Astrocyte (in vitro differentiated cells and primary cell): ENCODE results near the gene LSP1. TPM values are rescaled to one million over a fixed set of nuclear protein-coding genes. Genes with fewer than 3 reads are reported as not detected.

Experiments
- DNase-seq: peaks from one replicate; pipeline ENCODE4 v3.0.0-alpha.2; 2010; ENCODE audit warnings: low read depth
- FAIRE-seq: peaks from 2 replicates; lab custom pipeline; 2011; peaks lifted over from hg19 to GRCh38; lab: Jason Lieb, UNC
- H2AFZ ChIP-seq: 2 replicates; pipeline ENCODE4 v1.6.0; 2012; ENCODE audit warnings: low read depth, low read length, inconsistent platforms
- H3K27ac ChIP-seq: 2 replicates; pipeline ENCODE4 v1.5.1; 2011; ENCODE audit warnings: low read depth, low read length, inconsistent platforms
- H3K27me3 ChIP-seq: 2 replicates; pipeline ENCODE4 v1.6.0; 2011; ENCODE audit warnings: low read length, inconsistent platforms; ENCODE audit not compliant: insufficient read depth
- H3K36me3 ChIP-seq: 2 replicates; pipeline ENCODE4 v1.5.1; 2011; ENCODE audit warnings: low read length, inconsistent platforms; ENCODE audit not compliant: insufficient read depth
- H3K4me1 ChIP-seq: 2 replicates; pipeline ENCODE4 v1.5.1; 2011; ENCODE audit warnings: low read length, inconsistent platforms; ENCODE audit not compliant: insufficient read depth
- H3K4me2 ChIP-seq: 2 replicates; pipeline ENCODE4 v1.6.0; 2012; ENCODE audit warnings: low read length, inconsistent platforms
- H3K4me3 ChIP-seq: 2 replicates; pipeline ENCODE4 v1.5.1; 2011; ENCODE audit warnings: low read depth, mild to moderate bottlenecking, low read length, inconsistent platforms; ENCODE audit not compliant: insufficient read depth
- H3K79me2 ChIP-seq: 2 replicates; pipeline ENCODE4 v1.6.0; 2012; ENCODE audit warnings: mild to moderate bottlenecking, low read length, inconsistent platforms; ENCODE audit not compliant: insufficient read depth
- H3K9ac ChIP-seq: 2 replicates; pipeline ENCODE4 v1.6.0; 2012; ENCODE audit warnings: mild to moderate bottlenecking, low read length, inconsistent platforms
- H3K9me3 ChIP-seq: 2 replicates; pipeline ENCODE4 v1.5.1; 2012; ENCODE audit warnings: low read depth, mild to moderate bottlenecking, low read length, inconsistent platforms; ENCODE audit not compliant: insufficient read depth
- H4K20me1 ChIP-seq: 2 replicates; pipeline ENCODE4 v1.6.0; 2012; ENCODE audit warnings: low read length, inconsistent platforms; ENCODE audit not compliant: insufficient read depth
- H3K27ac Mint-ChIP-seq: one replicate; pipeline ENCODE4 v1.8.0; 2021; ENCODE audit warnings: mild to moderate bottlenecking, mixed read lengths; ENCODE audit not compliant: unreplicated experiment
- H3K27me3 Mint-ChIP-seq: one replicate; pipeline ENCODE4 v1.8.0; 2021; ENCODE audit warnings: low read depth, mixed read lengths; ENCODE audit not compliant: unreplicated experiment
- H3K36me3 Mint-ChIP-seq: one replicate; pipeline ENCODE4 v1.8.0; 2021; ENCODE audit warnings: low read depth, mixed read lengths; ENCODE audit not compliant: unreplicated experiment
- H3K4me1 Mint-ChIP-seq: one replicate; pipeline ENCODE4 v1.8.0; 2021; ENCODE audit warnings: low read depth, mixed read lengths; ENCODE audit not compliant: unreplicated experiment
- H3K4me3 Mint-ChIP-seq: one replicate; pipeline ENCODE4 v1.8.0; 2021; ENCODE audit warnings: mild to moderate bottlenecking, moderate library complexity, mixed read lengths; ENCODE audit not compliant: unreplicated experiment
- H3K9me3 Mint-ChIP-seq: one replicate; pipeline ENCODE4 v1.8.0; 2021; ENCODE audit warnings: mild to moderate bottlenecking, mixed read lengths; ENCODE audit not compliant: unreplicated experiment
- EZH2 ChIP-seq: IDR thresholded peaks from 2 replicates; pipeline ENCODE4 v1.6.1; 2012; ENCODE audit warnings: mild to moderate bottlenecking, low read length, inconsistent platforms; ENCODE audit not compliant: insufficient read depth
- total RNA-seq: library from RNA; stranded (reverse); gene quantifications from 2 replicates; pipeline ENCODE4 v1.2.1, GENCODE V29; 2021
- TF ChIP-seq, protein P1 (sequence below): IDR thresholded peaks from 2 replicates; pipeline ENCODE4 v1.5.1; 2011; ENCODE audit warnings: low read depth, mild to moderate bottlenecking, inconsistent platforms, low read length, moderate library complexity; ENCODE audit not compliant: insufficient read depth

The LSP1 gene
- total RNA-seq, 1 donor from 2014 or later: 1.3 TPM

DNA sequence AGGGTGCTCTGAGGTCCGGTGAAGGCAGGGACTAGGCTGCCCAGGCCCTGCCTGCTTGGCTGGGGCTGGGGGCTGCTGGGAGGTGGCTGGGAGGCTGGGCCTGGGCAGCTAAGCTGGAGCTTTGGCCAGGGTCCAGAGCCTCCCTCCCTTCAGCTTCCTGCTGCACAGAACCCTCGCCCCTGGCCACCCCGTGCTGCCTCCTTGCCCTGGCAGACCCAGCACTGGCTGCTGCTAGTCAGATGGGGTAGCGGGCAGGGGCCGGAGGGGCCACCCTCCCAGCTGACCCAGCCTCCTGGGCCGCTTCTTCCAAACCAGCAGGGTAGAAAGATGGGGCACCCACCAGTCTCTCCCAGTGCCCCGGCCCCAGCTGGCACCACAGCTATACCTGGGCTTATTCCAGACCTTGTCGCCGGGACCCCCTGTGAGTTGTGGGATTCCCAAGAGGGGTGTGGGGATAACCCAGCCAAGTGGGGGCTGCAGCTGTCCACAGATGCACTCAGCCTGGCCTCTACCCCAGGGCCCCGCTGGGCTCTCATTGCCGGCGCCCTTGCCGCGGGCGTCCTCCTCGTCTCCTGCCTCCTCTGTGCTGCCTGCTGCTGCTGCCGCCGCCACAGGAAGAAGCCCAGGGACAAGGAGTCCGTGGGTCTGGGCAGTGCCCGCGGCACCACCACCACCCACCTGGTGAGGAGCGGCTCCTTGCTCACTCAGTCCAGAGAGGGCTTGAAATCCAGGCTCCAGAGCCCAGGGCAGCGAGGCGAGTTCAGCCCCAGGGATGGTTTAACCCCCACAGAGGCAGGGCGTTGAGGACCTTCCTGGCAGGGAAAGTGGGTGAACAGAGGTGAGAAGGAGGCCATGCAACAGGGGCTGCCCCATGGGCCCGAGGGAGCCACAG, 17.9 kb upstream of the LSP1 start, which contains the start of gene SYT8:
Gene SYT8, plus strand, starts transcription at position 212 of the 892 bp plus-strand sequence. Its CDS starts 116 bp downstream, at position 328.
- no peak within 1 kb of the TSS for H3K4me3 ChIP-seq
- no peak for DNase-seq
- no peak within 1 kb of the TSS for H2AFZ ChIP-seq
- no peak within 1 kb of the TSS for H3K27ac ChIP-seq
- no peaks in the 10 kb centered on the region for H3K9me3 ChIP-seq
- no peak within 1 kb of the TSS for H3K4me2 ChIP-seq
- TF ChIP-seq EZH2: no peak
- TF ChIP-seq, protein P1, sequence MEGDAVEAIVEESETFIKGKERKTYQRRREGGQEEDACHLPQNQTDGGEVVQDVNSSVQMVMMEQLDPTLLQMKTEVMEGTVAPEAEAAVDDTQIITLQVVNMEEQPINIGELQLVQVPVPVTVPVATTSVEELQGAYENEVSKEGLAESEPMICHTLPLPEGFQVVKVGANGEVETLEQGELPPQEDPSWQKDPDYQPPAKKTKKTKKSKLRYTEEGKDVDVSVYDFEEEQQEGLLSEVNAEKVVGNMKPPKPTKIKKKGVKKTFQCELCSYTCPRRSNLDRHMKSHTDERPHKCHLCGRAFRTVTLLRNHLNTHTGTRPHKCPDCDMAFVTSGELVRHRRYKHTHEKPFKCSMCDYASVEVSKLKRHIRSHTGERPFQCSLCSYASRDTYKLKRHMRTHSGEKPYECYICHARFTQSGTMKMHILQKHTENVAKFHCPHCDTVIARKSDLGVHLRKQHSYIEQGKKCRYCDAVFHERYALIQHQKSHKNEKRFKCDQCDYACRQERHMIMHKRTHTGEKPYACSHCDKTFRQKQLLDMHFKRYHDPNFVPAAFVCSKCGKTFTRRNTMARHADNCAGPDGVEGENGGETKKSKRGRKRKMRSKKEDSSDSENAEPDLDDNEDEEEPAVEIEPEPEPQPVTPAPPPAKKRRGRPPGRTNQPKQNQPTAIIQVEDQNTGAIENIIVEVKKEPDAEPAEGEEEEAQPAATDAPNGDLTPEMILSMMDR: no peak
- Mint-ChIP-seq H3K9me3 (no peaks in the 10 kb centered on the region), H3K27ac (no peak within 1 kb of the TSS), H3K4me3 (no peak within 1 kb of the TSS), H3K27me3 (peaks cover 14% of the 10 kb centered on the region), H3K4me1 (peaks cover 10% of the 10 kb centered on the region), H3K36me3 (no peaks in the 10 kb centered on the region)
- H3K9ac ChIP-seq: no peak within 1 kb of the TSS
- peaks cover 7% of the 10 kb centered on the region for H3K4me1 ChIP-seq
- H3K79me2 ChIP-seq: no peaks in the 10 kb centered on the region
- no peak for FAIRE-seq
- H3K36me3 ChIP-seq: no peaks in the 10 kb centered on the region
- no peaks in the 10 kb centered on the region for H4K20me1 ChIP-seq
- no peaks in the 10 kb centered on the region for H3K27me3 ChIP-seq

DNA sequence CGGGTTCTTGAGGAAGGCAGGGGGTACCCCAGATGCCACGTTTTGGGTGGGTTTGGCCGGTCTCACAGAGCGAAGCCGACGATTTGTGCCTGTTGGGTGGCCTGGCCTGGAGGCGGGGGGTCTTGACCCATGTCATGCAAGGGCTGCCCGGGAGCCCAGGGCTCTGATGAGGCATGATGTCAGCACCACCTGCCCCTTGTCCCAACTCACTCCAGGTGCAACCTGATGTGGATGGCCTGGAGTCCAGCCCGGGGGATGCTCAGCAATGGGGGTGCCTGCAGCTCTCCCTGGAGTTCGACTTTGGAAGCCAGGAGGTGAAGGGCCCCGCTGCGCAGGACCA, 17.2 kb upstream of the LSP1 start:
- H3K9me3 ChIP-seq: no peaks in the 10 kb centered on the region
- TF ChIP-seq, protein P1: no peak
- TF ChIP-seq EZH2: no peak
- no peak overlapping the region for H3K4me3 ChIP-seq
- Mint-ChIP-seq H3K27ac (no peak overlapping the region), H3K27me3 (peaks cover 14% of the 10 kb centered on the region), H3K4me3 (no peak overlapping the region), H3K36me3 (no peaks in the 10 kb centered on the region), H3K9me3 (no peaks in the 10 kb centered on the region), H3K4me1 (peaks cover 6% of the 10 kb centered on the region)
- H3K27ac ChIP-seq: no peak overlapping the region
- no peaks in the 10 kb centered on the region for H4K20me1 ChIP-seq
- FAIRE-seq (no peak), DNase-seq (no peak)
- H3K4me1 ChIP-seq: peaks cover under 1% of the 10 kb centered on the region
- H3K36me3 ChIP-seq: no peaks in the 10 kb centered on the region
- no peaks in the 10 kb centered on the region for H3K27me3 ChIP-seq
- H3K79me2 ChIP-seq: no peaks in the 10 kb centered on the region
- no peak overlapping the region for H3K4me2 ChIP-seq
- H3K9ac ChIP-seq: no peak overlapping the region
- no peak overlapping the region for H2AFZ ChIP-seq
